Medulla oblongata (tissue), 1 donor: ENCODE data around the gene DNM2.

Source experiments
- DNase-seq: peaks from one replicate; pipeline ENCODE4 v3.0.0-alpha.2; 2015; ENCODE audit errors: extremely low spot score

DNM2 gene

DNA sequence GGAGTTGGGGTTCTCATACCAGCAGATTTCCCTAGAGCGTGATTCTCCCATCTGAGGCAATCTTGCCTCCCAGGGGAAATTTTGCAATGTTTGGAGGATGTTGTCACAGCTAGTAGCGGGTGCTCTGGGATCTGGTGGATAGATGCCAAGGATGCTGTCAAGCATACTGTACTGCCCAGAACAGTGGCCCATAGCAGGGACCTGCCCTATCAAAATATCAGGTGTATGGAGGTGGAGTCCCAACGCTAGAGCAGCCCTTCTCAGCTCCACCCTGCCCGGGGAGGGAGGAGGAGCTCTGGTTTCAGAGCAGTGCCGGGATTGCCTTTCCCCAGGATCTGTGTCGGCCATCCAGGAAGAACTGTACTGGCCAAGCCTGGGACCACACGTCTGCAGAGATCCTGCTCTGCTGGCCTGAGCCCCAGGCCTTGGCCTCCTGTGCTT is 27.5 kb upstream of the DNM2 start:
- DNase-seq = no peak

DNA sequence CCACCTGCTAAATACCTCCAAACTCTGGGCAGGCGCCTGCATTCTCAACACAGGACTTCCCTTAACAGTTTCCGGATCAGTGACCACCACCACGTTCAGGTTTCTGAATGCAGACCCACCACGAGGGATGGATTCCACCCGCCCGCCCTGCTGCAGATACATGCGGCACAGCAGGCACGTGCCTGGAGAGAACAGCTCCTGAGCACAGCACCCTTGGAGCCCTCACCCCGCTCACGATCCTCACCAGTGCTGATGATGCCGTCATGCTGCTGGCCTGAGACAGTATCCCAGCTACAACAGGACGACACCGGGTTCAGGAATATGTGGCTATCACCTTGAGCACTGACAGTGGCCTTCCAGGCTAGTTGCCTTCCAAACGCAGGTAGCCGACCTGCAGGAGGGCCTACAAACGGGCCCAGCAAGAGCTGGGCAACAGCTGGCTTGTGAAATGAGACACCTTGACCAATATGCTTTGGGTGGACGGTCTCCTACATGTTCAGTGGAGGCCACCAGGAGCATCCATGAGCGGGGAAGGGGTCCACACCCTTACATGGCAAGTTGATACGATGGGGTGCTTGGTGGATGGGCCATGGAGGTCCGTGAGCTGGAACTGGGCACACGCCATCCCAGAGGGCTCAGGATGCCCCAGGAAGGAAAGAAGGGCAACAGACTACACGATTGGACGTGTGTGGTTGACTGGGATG is 26.5 kb upstream of the DNM2 start:
- no peak for DNase-seq

DNA sequence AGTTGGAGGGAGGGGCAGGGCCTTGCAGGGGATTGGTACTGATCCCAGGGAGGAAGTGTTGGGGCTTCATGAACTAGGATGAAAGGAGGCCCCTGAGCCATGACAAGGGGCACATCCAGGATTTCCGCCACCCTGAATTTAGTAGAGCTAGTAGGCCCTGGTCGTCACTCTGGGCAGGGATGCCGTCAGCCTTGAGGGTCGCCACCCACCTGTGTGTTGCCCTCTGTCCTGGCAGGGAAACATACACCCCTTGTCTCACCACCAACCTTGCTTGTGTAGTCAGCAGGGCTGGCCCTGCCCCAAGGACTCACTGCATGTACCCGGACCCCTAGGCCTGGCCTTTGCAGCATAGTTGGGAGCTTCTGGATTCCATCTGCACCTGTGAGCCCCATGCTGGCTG is 26.0 kb upstream of the DNM2 start:
- no peak for DNase-seq

DNA sequence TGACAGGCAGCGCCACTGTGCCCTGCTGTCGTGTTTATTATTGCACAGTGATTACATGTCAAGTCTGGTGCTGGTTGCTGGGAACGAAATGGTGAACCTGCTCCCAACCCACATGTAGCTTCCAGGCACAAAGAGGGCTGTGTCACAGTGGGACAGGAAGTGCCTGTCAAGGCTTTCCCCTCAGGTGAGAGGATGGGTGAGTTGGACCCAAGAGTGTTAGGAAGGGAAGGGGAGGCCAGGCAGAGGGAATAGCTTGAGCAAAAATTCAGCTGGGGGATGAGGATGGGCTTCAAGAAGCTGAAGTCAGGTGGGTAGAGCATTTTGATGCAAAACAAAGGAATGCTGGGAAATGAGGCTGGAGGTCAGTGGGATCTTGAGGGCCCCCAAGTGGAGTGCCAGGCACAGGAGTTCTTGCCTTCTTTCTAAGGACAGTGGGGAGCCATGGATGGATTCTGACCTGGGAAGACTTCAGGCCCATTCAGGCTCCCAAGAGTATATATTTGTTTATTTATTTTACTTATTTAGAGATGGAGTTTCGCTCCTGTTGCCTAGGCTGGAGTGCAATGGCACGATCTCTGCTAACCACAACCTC is 25.1 kb upstream of the DNM2 start:
- no peak for DNase-seq

DNA sequence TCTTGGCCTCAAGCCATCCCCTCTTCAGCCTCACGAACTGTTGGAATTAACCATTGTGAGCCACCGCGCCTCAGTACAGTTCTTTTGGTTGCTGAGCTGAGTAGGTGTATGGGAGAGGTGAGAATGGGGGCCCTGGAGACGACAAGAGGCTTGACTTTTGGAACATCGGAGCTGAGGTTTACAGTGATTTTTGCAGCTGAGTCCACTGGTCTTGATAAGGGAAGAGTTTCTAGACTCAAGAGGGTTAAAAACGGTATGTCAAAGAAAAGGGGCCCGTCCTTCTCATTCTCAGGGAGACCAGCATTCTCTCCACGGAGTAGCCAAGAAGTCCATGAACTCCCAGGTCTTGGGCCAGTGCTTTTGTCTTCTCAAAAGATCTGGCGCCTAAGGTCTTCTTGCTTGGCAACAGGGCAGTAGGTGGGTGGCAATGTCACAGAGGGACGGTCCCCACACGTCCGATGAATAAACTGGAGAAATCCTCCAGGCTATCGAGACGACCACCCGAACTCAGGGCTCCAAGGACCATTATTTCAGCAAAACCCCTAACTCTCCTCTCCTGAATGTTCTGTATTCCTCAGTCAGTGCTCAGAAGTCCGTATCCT is 23.1 kb upstream of the DNM2 start:
- DNase-seq = no peak

DNA sequence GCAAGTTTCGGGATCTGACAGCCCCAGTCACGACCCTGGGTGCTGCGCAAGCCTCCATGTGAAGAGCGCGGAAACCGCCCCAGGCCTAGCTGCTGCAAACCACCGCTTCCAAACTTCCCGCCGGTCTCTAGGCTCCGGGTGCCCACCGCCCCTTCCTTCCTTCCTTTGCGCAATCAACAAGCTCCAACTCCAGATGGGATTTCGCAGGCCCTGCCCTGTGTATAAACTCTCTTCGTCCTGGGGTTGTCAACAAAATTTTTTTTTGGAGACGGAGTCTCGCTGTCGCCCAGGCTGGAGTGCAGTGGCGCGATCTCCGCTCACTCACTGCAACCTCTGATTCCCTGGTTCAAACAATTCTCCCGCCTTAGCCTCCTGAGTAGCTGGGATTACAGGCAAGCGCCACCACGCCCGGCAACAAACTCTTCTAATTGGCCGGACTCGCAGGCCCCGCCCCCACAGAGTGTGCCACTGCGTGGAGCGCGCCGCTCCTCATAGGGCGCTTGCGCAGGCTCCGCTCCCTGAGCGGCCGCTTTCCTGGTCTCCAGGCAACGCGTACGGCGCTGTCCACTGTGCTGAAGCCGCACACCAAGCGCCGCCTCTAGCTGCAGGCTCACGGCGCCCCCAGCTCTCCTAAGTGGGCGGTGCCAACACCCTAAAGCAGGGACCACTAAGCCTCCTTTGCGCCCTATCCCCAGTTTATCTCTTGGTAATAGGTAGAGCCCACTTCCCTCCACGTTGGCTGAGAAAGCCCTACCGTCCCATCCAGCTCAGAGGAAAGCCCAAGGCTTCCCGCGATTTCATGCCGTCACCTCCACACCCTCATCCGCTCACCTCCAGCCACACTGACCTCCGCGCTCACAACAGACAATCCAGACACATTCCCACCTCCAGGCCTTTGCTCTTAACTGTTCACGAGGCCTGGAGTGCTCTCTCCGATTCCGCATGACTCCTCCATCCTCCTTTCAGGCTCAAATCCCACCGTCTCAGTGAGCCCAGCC is 22.2 kb upstream of the DNM2 start:
- peak; percentile 91 for DNase-seq

DNA sequence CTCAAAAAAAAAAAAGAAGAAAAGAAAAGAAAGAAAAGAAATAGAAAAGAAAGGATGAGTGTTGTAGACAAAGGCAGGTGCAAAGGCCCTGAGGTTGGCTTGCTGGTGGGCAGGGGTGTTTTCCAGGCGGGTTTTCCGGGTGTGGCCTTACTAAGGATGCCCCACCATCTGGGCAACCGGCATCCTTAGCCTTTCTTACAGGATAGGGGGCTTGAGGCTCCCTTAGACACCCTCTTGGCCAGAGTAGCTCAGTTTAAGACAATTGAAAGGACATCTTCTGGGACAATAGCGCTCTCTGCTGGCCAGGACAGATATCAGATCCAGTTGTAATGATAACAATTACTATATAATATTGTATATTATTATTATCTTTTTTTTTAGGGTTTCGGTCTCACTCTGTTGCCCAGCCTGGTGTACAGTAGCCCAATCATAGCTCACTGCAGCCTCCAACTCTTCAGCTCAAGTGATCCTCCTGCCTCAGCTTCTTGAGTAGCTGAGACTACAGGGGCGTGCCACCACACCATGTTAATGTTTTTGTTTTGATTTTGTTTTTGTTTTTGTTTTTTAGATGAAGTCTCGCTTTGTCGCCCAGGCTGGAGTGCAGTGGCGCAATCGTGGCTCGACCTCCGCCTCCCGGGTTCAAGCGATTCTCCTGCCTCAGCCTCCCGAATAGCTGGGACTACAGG is 18.1 kb upstream of the DNM2 start:
- DNase-seq = peak; percentile 45

DNA sequence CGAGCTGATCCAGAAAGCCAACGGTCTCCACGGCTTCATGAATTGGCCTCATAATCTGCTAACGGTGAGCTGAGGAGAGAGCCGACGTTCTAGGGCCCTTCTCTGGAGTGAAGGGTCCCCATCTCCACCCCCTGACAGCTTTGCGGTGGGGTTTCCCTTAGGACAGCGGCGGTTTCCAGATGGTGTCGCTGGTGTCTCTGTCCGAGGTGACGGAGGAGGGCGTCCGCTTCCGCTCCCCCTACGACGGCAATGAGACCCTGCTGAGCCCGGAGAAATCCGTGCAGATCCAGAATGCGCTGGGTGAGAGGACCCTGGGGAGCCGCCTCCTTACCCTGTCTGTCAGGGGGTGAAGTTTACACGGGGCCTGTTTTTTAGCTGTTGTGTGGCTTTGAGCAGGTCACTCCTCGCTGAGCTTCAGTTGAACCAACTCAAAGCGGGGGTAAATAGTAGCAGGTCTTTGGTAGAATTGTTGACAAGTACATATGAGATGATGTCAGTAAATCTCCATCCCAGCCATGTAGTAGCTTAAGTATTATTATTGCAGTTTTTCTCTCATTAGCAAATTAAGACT is 15.8 kb upstream of the DNM2 start:
- DNase-seq = no peak

DNA sequence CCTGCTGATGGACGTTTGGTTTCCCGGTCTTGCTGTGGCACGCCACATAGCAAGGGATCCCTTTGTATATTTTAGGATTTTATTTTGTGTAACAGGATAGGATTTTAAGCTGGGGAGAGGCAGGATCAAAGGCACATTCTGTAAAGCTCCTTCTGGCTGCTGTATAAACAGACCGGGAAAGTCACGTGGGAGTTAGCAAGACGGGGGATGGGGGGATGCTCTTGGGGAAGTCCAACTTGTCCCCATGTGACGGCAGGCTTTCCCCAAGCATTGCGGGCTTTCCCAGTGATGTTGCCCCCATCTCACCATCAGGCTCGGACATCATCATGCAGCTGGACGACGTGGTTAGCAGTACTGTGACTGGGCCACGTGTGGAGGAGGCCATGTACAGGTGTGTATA is 10.9 kb upstream of the DNM2 start:
- no peak for DNase-seq

DNA sequence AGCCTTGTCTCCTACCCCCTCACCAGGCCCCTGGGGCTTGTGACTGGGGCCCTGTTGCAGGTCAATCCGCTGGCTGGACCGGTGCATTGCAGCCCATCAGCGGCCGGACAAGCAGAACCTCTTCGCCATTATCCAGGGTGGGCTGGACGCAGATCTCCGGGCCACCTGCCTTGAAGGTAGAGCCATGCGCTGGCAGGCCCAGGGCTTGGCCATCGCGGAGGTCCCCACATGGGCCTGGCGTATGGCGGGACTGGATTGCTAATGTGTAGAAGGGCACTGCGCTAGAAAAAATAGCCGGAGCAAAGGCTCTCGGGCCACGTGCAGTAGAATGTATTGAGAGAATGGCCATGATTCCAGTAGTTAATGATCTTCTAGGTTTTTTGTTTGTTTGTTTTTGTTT is 10.4 kb upstream of the DNM2 start:
- DNase-seq = no peak

DNA sequence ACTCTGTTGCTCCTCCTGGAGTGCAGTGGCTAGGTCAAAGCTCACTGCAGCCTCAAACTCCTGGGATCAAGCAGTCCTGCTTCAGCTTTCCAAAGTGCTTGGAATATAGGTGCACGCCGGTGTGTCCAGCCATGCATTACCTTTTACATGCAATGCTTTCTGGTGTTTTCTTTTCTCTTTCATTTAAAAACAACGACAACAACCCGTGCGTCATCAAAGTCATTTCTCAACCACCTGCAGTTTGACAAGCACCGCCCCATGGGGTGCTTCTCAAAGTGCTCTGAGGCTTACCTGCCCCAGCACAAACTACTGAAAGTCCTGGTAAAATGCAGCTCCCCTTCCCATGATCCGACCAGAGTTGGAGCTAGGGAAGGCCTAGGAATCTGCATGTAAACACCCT is 9.6 kb upstream of the DNM2 start:
- DNase-seq = no peak

DNA sequence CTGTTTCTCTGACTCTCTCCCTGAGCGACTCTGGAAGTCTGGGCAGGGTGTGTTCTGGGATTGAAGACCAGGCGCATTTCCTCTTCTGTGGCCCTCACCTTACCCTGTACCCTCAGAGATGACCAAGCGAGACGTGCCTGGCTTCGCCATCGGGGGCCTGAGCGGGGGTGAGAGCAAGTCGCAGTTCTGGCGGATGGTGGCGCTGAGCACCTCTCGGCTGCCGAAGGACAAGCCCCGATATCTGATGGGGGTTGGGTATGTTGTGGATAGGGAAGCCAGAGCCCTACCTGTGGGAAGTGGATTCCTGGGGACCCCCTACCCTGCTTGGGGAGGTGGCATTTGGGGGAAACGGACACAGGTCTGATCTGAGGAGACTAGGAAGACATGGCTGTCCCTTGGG is 5.8 kb upstream of the DNM2 start:
- DNase-seq = no peak

DNA sequence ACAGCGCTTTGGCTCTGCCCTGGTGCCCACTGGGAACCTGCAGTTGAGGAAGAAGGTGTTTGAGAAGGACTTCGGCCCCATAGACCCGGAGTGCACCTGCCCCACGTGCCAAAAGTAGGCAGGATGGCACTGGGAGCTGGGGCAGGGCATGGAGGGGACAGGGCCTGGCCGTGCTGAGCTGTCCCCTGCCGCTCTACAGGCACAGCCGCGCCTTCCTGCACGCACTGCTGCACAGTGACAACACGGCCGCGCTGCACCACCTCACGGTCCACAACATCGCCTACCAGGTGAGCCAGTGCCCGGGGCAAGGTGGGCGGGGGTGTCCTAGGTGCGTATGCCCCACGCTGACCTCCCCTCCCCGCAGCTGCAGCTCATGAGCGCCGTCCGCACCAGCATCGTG is 5.1 kb upstream of the DNM2 start:
- DNase-seq = no peak

DNA sequence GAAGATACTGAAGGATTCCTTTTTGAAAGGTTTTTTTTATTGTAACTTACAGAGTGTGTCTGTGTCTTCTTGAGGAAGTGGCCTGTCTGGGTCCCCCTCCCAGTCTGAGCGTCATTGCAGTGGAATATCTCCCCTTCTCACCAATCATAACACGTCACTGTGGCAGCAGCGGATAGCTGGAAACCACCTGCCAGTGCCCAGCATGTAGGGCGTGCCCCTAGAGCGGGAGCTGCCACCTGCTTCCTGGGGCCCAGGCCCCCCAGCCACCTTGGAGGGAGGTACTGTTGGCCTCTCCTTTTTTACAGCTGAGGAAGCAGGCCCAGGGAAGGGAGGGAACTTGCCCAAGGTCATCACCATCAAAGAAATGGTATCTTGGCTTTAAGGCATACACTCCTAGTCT is 4.6 kb upstream of the DNM2 start:
- DNase-seq = no peak

DNA sequence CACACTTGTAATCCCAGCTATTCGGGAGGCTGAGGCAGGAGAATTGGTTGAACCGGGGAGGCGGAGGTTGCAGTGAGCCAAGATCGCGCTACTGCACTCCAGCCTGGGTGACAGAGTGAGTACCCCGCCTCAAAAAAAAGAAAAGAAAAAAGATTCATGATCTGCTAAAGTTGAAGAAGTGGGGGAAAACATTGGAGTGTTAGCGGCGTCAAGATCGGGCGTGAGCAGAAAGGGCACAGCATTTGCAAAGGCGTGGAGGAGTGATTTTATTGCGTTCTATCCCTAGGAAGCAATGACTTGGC is 874 bp upstream of the DNM2 start:
- DNase-seq = no peak

DNA sequence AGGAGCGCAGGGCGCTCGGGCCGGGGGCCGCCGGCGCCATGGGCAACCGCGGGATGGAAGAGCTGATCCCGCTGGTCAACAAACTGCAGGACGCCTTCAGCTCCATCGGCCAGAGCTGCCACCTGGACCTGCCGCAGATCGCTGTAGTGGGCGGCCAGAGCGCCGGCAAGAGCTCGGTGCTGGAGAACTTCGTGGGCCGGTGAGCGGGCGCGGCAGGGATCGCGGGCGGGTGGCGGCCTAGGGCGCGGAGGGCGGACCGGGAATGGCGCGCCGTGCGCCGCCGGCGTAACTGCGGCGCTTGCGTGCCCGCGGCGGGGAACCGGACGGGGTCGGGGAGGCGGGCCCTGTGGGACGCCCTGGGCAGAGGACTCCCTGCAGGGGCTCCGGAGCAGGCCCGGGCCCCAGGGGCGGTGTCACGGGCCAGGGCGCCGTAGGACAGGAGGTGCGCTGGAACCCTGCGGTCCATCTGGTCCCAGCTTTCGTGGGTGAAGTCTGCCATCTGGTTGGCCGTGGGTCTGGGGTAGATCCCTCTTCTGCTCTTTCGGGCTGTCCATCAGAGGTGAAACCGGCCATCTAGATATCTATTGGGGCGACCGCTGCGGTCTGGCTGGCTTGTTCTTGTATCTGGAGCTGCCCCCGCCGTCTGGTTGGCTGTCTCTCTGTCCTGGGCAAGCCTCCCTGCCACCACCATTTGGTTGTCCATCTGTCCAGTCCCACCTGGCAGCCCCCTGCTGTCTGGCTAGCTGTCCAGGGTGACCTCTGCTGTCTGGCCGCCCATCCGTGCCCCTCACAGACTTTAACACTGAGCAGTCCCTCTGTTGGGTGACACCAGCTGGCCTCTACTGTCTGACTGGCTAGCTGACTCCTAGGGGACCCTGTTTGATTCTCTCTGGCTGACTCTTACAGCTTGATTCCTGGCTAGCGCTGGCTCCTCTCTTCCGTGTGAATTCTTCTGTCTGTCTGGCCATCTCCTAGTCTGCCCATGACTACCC is 622 bp downstream of the DNM2 start:
- DNase-seq = peak; percentile 30

DNA sequence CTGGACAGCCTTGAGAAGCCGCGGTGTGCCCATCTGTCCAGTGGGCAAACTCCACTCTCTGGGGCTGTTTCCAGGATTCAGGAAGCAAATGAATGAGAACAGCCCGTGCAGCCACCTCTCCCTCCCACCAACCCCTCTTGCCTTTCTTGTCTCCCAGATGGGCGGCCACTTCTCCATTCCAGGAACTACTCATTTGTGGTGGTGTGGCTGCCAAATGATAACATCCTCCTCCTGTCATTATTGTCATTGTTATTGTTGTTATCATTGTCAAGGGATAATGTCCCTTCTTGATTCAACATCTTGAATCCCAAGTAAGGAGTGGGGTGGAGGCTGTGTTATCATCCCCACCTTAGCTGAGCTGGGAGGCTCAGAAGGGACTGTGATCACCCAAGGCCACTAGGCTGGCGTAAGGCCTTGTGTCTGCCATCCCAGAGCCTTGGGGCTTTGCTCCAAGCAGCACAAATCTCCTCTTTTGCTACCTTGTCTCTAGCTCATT is 1.6 kb downstream of the DNM2 start:
- no peak for DNase-seq

DNA sequence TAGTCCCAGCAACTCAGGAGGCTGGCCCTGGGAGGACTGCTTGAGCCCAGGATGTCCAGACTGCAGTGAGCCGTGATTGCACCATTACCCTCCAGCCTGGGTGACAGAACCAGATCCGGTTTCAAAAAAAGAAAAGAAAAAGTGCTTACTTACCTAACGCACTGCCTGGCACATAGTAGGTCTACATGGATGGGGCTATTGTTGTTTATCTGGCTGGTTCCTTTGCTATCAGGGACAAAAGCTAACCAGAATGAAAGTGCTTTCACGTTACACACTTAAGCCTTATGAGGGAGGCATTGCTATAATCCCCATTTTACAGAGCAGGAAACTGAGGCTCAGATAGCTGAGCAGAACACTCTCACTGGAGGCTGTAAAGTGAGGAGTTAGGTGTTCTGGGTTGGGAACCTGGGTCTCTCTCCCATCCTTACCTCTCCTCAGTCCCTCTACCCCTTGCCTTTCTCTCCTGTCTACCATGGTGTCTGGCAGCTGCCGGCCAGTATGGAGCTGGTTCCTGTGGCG is 2.8 kb downstream of the DNM2 start:
- no peak for DNase-seq

DNA sequence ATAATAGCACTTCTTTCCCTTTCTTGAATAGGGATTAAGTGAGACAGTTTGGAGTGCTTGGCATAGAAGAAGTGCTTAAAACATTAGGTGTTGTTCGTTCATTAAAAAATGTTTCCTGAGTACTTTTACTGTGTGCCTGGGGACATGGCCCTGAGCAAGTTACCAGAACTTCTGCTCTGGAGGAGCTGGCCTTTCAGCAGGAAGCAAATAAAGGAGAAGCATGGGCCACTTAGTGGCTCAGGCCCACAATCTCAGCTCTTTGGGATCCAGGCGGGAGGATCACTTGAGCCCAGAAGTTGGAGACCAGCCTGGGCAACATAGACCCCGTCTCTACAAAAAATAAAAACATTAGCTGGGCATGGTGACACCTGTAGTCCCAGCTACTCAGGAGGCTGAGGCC is 5.7 kb downstream of the DNM2 start:
- DNase-seq = no peak

DNA sequence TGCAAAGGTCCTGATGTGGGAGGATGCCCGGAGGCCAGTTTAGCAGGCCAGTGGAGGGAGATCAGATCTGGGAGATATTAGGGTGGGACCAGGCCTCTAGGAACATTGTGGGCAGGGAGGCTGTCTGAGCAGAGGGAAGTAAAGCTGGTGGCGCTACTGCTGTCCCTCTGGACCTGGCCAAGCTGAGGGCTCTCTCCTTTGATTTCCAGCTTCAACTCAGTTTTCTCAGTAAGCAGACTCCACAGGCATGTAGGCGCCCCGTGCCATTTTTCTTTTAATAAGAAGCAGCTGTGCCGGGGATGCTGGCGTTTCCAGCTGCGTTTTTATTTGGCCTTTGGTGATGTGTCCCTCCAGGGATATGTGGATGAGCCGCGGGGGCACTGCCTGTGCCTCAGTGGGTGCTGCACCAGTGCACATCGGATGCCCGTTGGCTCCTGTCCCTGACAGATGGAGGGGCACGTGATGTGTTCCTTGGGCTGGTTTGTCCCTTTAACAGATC is 6.7 kb downstream of the DNM2 start:
- DNase-seq = no peak
